Thymus (tissue), 11 donors: ENCODE results near the gene POFUT2. TPM values are rescaled to one million over a fixed set of nuclear protein-coding genes. Genes with fewer than 3 reads are reported as not detected.

Experiments used
- DNase-seq, 9 donors: peaks; one replicate each; pipeline ENCODE4 v3.0.0-alpha.2; 2013; ENCODE audit warnings: low spot score in 9 of 9, low read depth in 6 of 9, missing footprints in 1 of 9
- H3K27ac ChIP-seq, 2 donors: one replicate each; pipeline ENCODE4 v1.5.1; 2013; ENCODE audit warnings: control low read depth in 1 of 2, low read depth in 1 of 2, low read length in 1 of 2, mild to moderate bottlenecking in 1 of 2, moderate library complexity in 1 of 2
- H3K27me3 ChIP-seq, 2 donors: one replicate each; pipeline ENCODE4 v1.5.1; 2013; ENCODE audit warnings: low read length in 1 of 2; ENCODE audit not compliant: control insufficient read depth in 2 of 2, insufficient read depth in 1 of 2
- H3K36me3 ChIP-seq, 2 donors: one replicate each; pipeline ENCODE4 v1.5.1; 2013; ENCODE audit warnings: low read length in 1 of 2, mild to moderate bottlenecking in 1 of 2, moderate library complexity in 1 of 2; ENCODE audit not compliant: control insufficient read depth in 2 of 2, insufficient read depth in 2 of 2
- H3K4me1 ChIP-seq, 2 donors: one replicate each; pipeline ENCODE4 v1.5.1; 2013; ENCODE audit warnings: low read length in 2 of 2; ENCODE audit not compliant: control insufficient read depth in 2 of 2, insufficient read depth in 2 of 2
- H3K4me3 ChIP-seq, 2 donors: one replicate each; pipeline ENCODE4 v1.5.1; 2013; ENCODE audit warnings: low read length in 2 of 2, control low read depth in 1 of 2, mild to moderate bottlenecking in 1 of 2
- H3K9me3 ChIP-seq, 2 donors: one replicate each; pipeline ENCODE4 v1.5.1; 2013; ENCODE audit warnings: low read length in 1 of 2, mild to moderate bottlenecking in 1 of 2; ENCODE audit not compliant: control insufficient read depth in 2 of 2, insufficient read depth in 1 of 2
- whole genome bisulfite sequencing: extraction: QIAGEN DNeasy Blood & Tissue Kit; methylation state at CpG from one replicate; pipeline ENCODE4 v1.1.7; 2013; 5-methylcytosine and 5-hydroxymethylcytosine counted together
- polyA plus RNA-seq: library from polyadenylated mRNA; stranded (reverse); fragments of 200-250 nt; gene quantifications from one replicate; pipeline ENCODE4 v1.2.3, GENCODE V29; 2013
- total RNA-seq: library from RNA; stranded (reverse); fragments of 120-200 nt; gene quantifications from one replicate; pipeline ENCODE4 v1.2.4, GENCODE V29; 2013
- donor health status: healthy.

The POFUT2 gene
- total and polyA plus RNA-seq, 2 donors: 5.7 to 31.9 TPM

DNA sequence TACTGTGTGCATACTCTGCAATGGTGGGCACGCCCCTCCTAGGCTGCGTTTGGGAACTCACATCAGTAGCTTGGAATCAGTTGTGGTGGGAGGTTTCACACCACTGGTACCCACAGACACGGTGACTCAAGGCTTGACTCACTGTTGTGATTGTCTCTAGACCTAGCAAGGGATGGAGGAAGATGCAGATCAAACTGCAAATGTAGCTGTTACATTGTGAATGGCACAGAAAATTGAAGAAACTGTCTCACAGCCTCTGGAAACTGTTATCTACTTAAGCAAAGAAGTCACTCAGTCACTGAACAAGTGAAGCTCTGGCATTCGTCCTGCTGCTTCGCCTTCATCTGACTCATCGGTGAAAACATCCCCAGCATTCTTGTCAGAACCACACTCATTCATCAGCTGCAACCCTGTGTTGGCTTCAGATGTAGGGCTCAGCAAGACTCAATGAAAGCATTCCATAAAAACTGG lies 59.5 kb downstream of the POFUT2 start:
- H3K4me3 ChIP-seq: no peak overlapping the region
- no peak for DNase-seq
- WGBS: 83% methylated on average over 6 of the region's 6 CpGs

DNA sequence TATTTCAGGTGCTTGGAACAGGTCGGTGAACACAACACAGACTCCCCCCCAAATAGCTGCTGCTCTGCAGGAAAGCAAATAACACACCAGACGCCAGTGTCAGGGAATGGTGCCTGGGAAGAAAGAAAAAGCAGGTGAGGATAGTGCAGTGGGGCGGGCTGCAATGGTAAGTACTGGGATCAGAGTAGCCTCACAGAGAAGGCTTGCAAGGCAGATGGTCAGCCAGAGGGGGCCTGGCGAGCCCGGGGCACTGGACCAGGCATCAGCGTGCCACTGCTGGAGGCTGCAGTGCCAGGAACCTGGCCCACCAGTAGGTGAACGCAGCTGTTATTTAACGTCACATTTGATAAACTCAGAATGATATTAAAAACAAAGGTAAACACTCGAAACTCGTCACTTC lies 60.0 kb downstream of the POFUT2 start:
- Histone ChIP-seq H3K36me3 (no peaks in the 10 kb centered on the region), H3K27me3 (no peaks in the 10 kb centered on the region), H3K27ac (no peak overlapping the region), H3K9me3 (no peaks in the 10 kb centered on the region), H3K4me1 (peaks cover 0 to 12% of the 10 kb centered on the region in 2 donors), H3K4me3 (no peak overlapping the region)
- WGBS: 96% methylated on average over 10 of the region's 10 CpGs
- DNase-seq: no peak

More for the DNA sequence above, 59.5 kb downstream of the POFUT2 start:
- Histone ChIP-seq H3K27me3 (no peaks in the 10 kb centered on the region), H3K36me3 (no peaks in the 10 kb centered on the region), H3K27ac (no peak overlapping the region), H3K9me3 (no peaks in the 10 kb centered on the region), H3K4me1 (peaks cover 0 to 12% of the 10 kb centered on the region in 2 donors)

DNA sequence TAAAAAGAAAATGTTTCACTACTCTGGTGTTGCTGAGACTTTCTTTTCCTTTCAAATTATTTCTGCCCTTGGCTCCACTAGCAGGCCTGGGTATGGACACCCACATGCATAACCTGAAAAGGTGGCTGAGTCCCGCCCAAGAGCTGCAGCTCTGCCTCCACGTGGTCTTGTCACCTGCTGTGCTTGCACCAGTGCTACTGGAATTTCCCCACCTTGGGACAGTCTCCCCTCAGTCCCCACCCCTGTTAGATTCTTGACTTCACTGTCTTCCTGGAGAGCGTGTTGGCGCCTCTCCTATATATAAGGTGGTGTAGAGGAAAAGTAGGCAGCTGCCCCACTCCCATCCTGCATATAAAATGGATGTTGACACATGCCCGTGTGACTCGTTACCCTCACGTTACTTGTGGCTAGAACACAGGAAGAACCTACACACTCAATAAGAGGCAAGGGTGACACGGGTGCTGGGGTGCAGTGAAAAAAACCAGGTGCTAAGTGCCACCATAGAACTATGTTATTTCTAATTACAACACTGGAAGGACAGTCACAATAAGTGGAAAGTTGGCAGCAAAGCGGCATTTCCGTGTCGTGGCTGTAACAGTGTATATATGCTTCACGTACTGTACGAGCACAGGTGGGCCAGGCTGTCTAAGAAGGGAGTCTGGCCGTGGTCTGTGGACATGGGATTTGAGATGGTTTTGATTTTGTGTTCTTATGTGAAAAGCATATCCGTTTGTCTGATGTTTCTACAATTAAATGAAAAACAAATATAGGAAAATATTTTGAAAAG lies 61.0 kb downstream of the POFUT2 start:
- H3K27me3 ChIP-seq: no peaks in the 10 kb centered on the region
- peaks cover 0 to 5% of the 10 kb centered on the region in 2 donors for H3K36me3 ChIP-seq
- WGBS: 72% methylated on average over 15 of the region's 15 CpGs
- peaks cover 0 to 12% of the 10 kb centered on the region in 2 donors for H3K4me1 ChIP-seq
- DNase-seq: peak in 1 of 9 donors; percentile 21
- no peak overlapping the region for H3K4me3 ChIP-seq
- H3K9me3 ChIP-seq: no peaks in the 10 kb centered on the region
- H3K27ac ChIP-seq: no peak overlapping the region

DNA sequence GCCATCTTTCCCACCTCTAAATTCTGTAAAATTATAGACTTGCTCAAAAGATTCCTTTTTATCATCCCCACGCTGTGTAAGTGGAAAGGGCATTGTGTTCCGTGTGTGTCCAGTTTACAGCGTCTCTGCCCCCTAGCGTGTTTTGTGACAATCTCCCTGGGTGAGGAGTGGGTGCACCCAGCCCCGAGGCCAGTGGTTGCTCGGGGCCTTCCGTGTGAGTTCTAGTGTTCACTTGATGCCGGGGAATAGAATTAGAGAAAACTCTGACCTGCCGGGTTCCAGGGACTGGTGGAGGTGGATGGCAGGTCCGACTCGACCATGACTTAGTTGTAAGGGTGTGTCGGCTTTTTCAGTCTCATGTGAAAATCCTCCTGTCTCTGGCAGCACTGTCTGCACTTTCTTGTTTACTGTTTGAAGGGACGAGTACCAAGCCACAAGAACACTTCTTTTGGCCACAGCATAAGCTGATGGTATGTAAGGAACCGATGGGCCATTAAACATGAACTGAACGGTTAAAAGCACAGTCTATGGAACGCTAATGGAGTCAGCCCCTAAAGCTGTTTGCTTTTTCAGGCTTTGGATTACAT lies 61.9 kb downstream of the POFUT2 start:
- DNase-seq: no peak
- Histone ChIP-seq H3K27ac (no peak overlapping the region), H3K4me3 (no peak overlapping the region), H3K27me3 (no peaks in the 10 kb centered on the region), H3K4me1 (peaks cover 0 to 12% of the 10 kb centered on the region in 2 donors), H3K9me3 (no peaks in the 10 kb centered on the region), H3K36me3 (peaks cover 0 to 12% of the 10 kb centered on the region in 2 donors)
- 95% methylated on average over 16 of the region's 16 CpGs for WGBS

DNA sequence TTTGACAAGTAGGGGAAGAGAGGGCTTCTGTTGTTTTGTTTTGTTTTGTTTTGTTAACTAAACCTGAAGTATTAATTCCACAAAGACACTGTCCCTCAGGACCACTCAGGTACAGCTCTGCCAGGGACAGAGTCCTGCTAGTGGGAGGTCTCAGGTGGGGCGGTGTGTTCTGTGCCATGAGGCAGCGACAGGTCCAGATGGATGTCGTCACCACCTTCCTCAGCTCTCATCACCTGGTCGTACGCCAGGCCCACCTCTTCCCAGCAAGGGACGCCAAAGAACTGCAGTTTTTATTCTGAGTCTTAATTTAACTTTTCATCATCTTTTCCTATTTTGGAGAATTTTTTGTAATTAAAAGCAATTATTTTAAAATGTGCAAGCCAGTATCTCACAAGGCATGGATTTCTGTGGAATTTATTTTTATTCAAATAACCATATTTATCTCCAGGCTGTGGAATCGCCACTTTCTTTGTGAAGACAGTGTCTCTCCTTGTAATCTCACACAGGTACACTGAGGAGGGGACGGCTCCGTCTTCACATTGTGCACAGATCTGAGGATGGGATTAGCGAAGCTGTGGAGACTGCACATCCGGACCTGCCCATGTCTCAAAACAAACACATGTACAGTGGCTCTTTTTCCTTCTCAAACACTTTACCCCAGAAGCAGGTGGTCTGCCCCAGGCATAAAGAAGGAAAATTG lies 62.5 kb downstream of the POFUT2 start:
- Histone ChIP-seq H3K27ac (no peak overlapping the region), H3K4me1 (peaks cover 0 to 16% of the 10 kb centered on the region in 2 donors), H3K36me3 (peaks cover 0 to 12% of the 10 kb centered on the region in 2 donors), H3K4me3 (no peak overlapping the region), H3K27me3 (no peaks in the 10 kb centered on the region), H3K9me3 (no peaks in the 10 kb centered on the region)
- WGBS: 97% methylated on average over 11 of the region's 11 CpGs
- no peak for DNase-seq

DNA sequence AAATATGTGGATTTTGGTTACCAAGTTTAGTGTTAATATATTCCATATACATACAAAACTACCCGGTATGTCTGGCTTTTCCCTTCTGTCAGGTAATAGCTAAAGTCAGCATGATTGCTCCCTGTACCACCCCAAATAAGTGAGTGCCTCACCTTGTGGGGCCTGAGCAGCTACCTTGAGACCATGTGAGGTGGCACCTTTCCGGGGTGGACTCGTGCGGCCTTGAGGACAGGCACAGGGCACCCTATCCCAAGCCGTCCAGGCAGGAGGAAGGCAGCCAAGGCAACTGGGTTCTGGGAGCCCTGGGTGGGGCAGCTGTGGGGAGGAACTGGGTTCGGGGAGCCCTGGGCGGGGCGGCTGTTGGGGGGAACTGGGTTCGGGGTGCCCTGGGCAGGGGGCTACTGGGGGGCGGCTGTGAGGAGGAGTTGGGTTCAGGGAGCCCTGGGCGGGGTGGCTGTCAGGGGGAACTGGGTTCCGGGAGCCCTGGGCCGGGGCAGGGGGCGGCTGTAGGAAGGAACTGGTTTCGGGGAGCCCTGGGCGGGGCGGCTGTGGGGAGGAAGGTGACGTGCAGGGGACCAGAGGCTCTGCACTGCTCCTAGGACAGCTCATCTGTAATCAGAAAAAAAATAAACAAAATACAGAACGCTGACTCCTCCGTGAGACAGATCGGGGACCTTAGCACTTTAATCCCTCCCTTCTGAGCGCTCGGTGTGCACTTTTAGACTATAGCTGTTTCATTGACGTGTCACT lies 63.3 kb downstream of the POFUT2 start:
- 88% methylated on average over 24 of the region's 24 CpGs for WGBS
- H3K27ac ChIP-seq: no peak overlapping the region
- DNase-seq: no peak

DNA sequence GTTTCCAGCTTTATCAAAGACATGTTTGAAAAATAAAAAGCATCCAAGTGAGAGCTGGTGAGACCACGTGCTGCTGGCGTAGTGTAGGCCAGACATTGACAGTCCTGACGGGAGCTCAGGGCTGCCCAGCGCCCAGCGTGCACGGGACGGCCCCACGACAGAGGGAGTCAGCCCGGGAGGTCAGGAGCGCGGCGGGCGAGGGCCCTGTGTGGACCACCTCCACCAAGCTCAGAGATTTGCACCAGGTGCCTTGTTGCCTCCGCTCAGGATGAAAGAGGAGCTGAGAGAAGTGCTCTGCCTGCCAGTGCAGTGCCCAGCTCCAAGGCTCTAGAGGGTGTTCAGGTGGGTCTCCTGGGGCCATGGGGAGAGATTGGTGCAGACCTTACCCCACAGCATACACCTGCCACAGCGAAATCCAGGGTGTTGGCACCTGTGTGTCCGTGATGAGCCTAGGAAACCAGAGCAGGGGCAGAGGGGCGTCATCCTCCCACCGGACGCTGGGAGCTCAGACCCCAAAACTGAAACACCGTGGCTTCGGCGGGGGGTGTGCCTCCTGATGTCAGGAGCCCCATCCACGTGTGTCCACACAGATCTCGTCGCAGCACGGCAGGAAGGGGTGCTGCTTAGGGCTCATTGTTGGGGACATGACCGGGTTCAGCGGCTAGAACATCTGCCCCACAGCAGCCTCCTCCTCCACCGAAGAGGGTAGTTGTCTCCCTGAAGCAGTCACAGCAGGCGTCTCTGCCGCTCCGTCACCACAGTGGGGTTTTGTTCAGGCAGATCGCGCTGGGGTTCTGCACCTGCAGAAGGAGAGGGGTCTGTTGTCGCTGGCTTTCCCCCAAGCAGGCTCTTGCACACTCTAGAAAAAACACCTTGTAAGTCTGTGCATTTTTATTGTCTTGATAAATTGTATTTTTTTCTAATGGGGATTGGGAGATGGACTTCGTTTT lies 64.2 kb downstream of the POFUT2 start:
- Histone ChIP-seq H3K4me3 (no peak overlapping the region), H3K36me3 (peaks cover 0 to 12% of the 10 kb centered on the region in 2 donors), H3K4me1 (peaks cover 0 to 21% of the 10 kb centered on the region in 2 donors), H3K9me3 (no peaks in the 10 kb centered on the region), H3K27me3 (no peaks in the 10 kb centered on the region), H3K27ac (no peak overlapping the region)
- 91% methylated on average over 36 of the region's 36 CpGs for WGBS
- DNase-seq: peak in 1 of 9 donors; percentile 16

More for the DNA sequence above, 63.3 kb downstream of the POFUT2 start:
- Histone ChIP-seq H3K4me1 (peaks cover 0 to 21% of the 10 kb centered on the region in 2 donors), H3K9me3 (no peaks in the 10 kb centered on the region), H3K4me3 (no peak overlapping the region), H3K27me3 (no peaks in the 10 kb centered on the region), H3K36me3 (peaks cover 0 to 12% of the 10 kb centered on the region in 2 donors)

DNA sequence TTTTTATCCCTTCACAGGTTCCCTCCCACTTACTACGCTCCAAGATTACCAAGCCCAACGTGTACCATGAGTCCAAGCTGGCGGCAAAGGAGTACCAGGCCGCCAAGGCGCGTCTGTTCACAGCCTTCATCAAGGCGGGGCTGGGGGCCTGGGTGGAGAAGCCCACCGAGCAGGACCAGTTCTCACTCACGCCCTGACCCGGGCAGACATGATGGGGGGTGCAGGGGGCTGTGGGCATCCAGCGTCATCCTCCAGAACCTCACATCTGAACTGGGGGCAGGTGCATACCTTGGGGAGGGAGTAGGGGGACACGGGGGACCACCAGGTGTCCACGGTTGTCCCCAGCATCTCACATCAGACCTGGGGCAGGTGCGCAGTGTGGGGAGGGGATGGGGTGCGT lies 65.7 kb downstream of the POFUT2 start:
- no peaks in the 10 kb centered on the region for H3K27me3 ChIP-seq
- H3K9me3 ChIP-seq: no peaks in the 10 kb centered on the region
- no peak overlapping the region for H3K4me3 ChIP-seq
- H3K27ac ChIP-seq: peak overlapping the region in 1 of 2 donors; percentile 15
- no peak for DNase-seq
- peaks cover 0 to 12% of the 10 kb centered on the region in 2 donors for H3K36me3 ChIP-seq
- peaks cover 0 to 21% of the 10 kb centered on the region in 2 donors for H3K4me1 ChIP-seq
- 97% methylated on average over 15 of the region's 15 CpGs for WGBS
